ENCODE data around the gene MPND. TPM values are rescaled to one million over a fixed set of nuclear protein-coding genes. Genes with fewer than 3 reads are reported as not detected.
A peak's percentile ranks its signal among the peaks of the same experiment; 100 is the strongest.

MPND gene
- total RNA-seq, 6 donors from 2014 or later: 7.7 to 37.1 (median 15.6) TPM

- 21 to 25% methylated on average over 8 to 16 of the region's 32 CpGs for WGBS, 2 donors
These were observed 59.8 kb downstream of the MPND start for GRCh38 chr19:4403005-4403761.

GRCh38 chr19:4405977-4406376 is 62.6 kb downstream of the MPND start:
- 79 to 87% methylated on average over 8 of the region's 8 CpGs for WGBS, 2 donors
- H3K36me3 ChIP-seq: peaks cover 0 to 11% (median 0%) of the 10 kb centered on the region in 4 donors
- no peak overlapping the region for H3K4me3 ChIP-seq
- H3K9me3 ChIP-seq: no peaks in the 10 kb centered on the region
- ATAC-seq (ENCODE audit: low FRiP score in 2 of 2): no peak
- peaks cover 17 to 23% (median 20%) of the 10 kb centered on the region in 4 donors for H3K4me1 ChIP-seq
- H3K27ac ChIP-seq: no peak overlapping the region
- DNase-seq: no peak
- H3K27me3 ChIP-seq: no peaks in the 10 kb centered on the region
- TF ChIP-seq POLR2AphosphoS5 (IDR thresholded peaks at IDR 0.05) (no peak), EP300 (IDR thresholded peaks at IDR 0.05) (no peak), POLR2A (IDR thresholded peaks at IDR 0.05) (no peak), CTCF (IDR thresholded peaks at IDR 0.05) (no peak)

More at GRCh38 chr19:4403005-4403761, 59.8 kb downstream of the MPND start:
- DNase-seq: no peak
- no peaks in the 10 kb centered on the region for H3K27me3 ChIP-seq
- peak overlapping the region; percentile 68 to 98 (median 82) for H3K27ac ChIP-seq
- peaks cover 28 to 42% (median 34%) of the 10 kb centered on the region in 4 donors for H3K4me1 ChIP-seq
- TF ChIP-seq POLR2A (IDR thresholded peaks at IDR 0.05): no peak
- no peak for TF ChIP-seq EP300 (IDR thresholded peaks at IDR 0.05)
- no peak for TF ChIP-seq POLR2AphosphoS5 (IDR thresholded peaks at IDR 0.05)
- no peak for TF ChIP-seq CTCF (IDR thresholded peaks at IDR 0.05)
- H3K4me3 ChIP-seq: peak overlapping the region; percentile 69 to 99 (median 78)
- H3K9me3 ChIP-seq: no peaks in the 10 kb centered on the region
- ATAC-seq (ENCODE audit: low FRiP score in 2 of 2): no peak
- H3K36me3 ChIP-seq: no peaks in the 10 kb centered on the region

GRCh38 chr19:4406626-4407025 is 63.3 kb downstream of the MPND start:
- DNase-seq (no peak), ATAC-seq (ENCODE audit: low FRiP score in 2 of 2) (no peak)
- Histone ChIP-seq H3K27me3 (no peaks in the 10 kb centered on the region), H3K4me1 (peaks cover 11 to 16% (median 13%) of the 10 kb centered on the region in 4 donors), H3K27ac (no peak overlapping the region), H3K9me3 (no peaks in the 10 kb centered on the region), H3K36me3 (peaks cover 0 to 11% (median 0%) of the 10 kb centered on the region in 4 donors), H3K4me3 (no peak overlapping the region)
- no peak for TF ChIP-seq CTCF (IDR thresholded peaks at IDR 0.05)
- TF ChIP-seq POLR2AphosphoS5 (IDR thresholded peaks at IDR 0.05): no peak
- TF ChIP-seq POLR2A (IDR thresholded peaks at IDR 0.05): no peak
- TF ChIP-seq EP300 (IDR thresholded peaks at IDR 0.05): no peak
- WGBS, 2 donors: 95 to 97% methylated on average over 7 of the region's 7 CpGs

GRCh38 chr19:4409123-4409933 is 66.0 kb downstream of the MPND start:
- H3K4me3 ChIP-seq: no peak overlapping the region
- TF ChIP-seq POLR2AphosphoS5 (IDR thresholded peaks at IDR 0.05): no peak
- no peak for TF ChIP-seq EP300 (IDR thresholded peaks at IDR 0.05)
- no peak for TF ChIP-seq POLR2A (IDR thresholded peaks at IDR 0.05)
- no peak for TF ChIP-seq CTCF (IDR thresholded peaks at IDR 0.05)
- peaks cover 0 to 16% (median 3%) of the 10 kb centered on the region in 4 donors for H3K36me3 ChIP-seq
- 93 to 94% methylated on average over 20 to 23 of the region's 23 CpGs for WGBS, 2 donors
- H3K27me3 ChIP-seq: no peaks in the 10 kb centered on the region
- ATAC-seq (ENCODE audit: low FRiP score in 2 of 2) (no peak), DNase-seq (no peak)
- no peaks in the 10 kb centered on the region for H3K9me3 ChIP-seq
- H3K27ac ChIP-seq: no peak overlapping the region
- no peaks in the 10 kb centered on the region for H3K4me1 ChIP-seq

Other genes starting within 250 kb of the MPND start
- gene MAP2K2, start 219.4 kb upstream of the MPND start, total RNA-seq: 100 to 1,000 TPM in 5 of 6 donors, 10 to 100 TPM in 1; 86.8 to 170 (median 134) TPM
- gene CREB3L3, start 189.9 kb upstream of the MPND start, total RNA-seq: under 1 TPM in 1 of 6 donors, not detected in 5; 0.14 TPM
- gene SIRT6, start 161.0 kb upstream of the MPND start, total RNA-seq: 10 to 100 TPM; 20.8 to 55.0 (median 27.8) TPM
- 10 to 100 TPM in 1 of 6 donors, 1 to 10 TPM in 3, under 1 TPM in 2; 0.46 to 10.5 (median 1.3) TPM for gene ANKRD24, start 160.9 kb upstream of the MPND start, total RNA-seq
- gene EBI3, start 114.0 kb upstream of the MPND start, total RNA-seq: 1 to 10 TPM; 1.7 to 7.4 (median 2.5) TPM
- gene YJU2, start 96.5 kb upstream of the MPND start, total RNA-seq: 10 to 100 TPM; 18.8 to 36.6 (median 25.4) TPM
- under 1 TPM in 1 of 6 donors, not detected in 5; 0.98 TPM for gene SHD, start 64.3 kb upstream of the MPND start, total RNA-seq
- gene TMIGD2, start 41.2 kb upstream of the MPND start, total RNA-seq: 1 to 10 TPM in 3 of 6 donors, under 1 TPM in 2, not detected in 1; 0.30 to 1.9 (median 1.3) TPM
- gene FSD1, start 39.0 kb upstream of the MPND start, total RNA-seq: 1 to 10 TPM in 2 of 6 donors, under 1 TPM in 4; 0.54 to 2.1 (median 0.82) TPM
- 10 to 100 TPM; 11.2 to 39.8 (median 14.7) TPM for gene STAP2, start 4.7 kb upstream of the MPND start, total RNA-seq
- gene SH3GL1, start 57.0 kb downstream of the MPND start, total RNA-seq: 10 to 100 TPM; 27.4 to 60.1 (median 53.8) TPM
- 10 to 100 TPM in 3 of 6 donors, 1 to 10 TPM in 3; 3.3 to 16.8 (median 10.1) TPM for gene CHAF1A, start 59.1 kb downstream of the MPND start, total RNA-seq
- gene UBXN6, start 114.2 kb downstream of the MPND start, total RNA-seq: 100 to 1,000 TPM in 4 of 6 donors, 10 to 100 TPM in 2; 48.1 to 186 (median 111) TPM
- gene HDGFL2, start 128.7 kb downstream of the MPND start, total RNA-seq: 10 to 100 TPM; 23.9 to 71.2 (median 37.6) TPM
- gene PLIN4, start 174.9 kb downstream of the MPND start, total RNA-seq: 10 to 100 TPM in 1 of 6 donors, 1 to 10 TPM in 5; 1.8 to 11.5 (median 3.8) TPM
- gene PLIN5, start 191.7 kb downstream of the MPND start, total RNA-seq: 10 to 100 TPM; 13.5 to 97.4 (median 23.0) TPM
- 10 to 100 TPM in 4 of 6 donors, 1 to 10 TPM in 2; 7.3 to 19.9 (median 12.2) TPM for gene LRG1, start 196.5 kb downstream of the MPND start, total RNA-seq
- gene SEMA6B, start 216.1 kb downstream of the MPND start, total RNA-seq: 10 to 100 TPM in 2 of 6 donors, 1 to 10 TPM in 4; 3.4 to 33.1 (median 7.6) TPM